ENCODE results near the gene DGLUCY.

DNA sequence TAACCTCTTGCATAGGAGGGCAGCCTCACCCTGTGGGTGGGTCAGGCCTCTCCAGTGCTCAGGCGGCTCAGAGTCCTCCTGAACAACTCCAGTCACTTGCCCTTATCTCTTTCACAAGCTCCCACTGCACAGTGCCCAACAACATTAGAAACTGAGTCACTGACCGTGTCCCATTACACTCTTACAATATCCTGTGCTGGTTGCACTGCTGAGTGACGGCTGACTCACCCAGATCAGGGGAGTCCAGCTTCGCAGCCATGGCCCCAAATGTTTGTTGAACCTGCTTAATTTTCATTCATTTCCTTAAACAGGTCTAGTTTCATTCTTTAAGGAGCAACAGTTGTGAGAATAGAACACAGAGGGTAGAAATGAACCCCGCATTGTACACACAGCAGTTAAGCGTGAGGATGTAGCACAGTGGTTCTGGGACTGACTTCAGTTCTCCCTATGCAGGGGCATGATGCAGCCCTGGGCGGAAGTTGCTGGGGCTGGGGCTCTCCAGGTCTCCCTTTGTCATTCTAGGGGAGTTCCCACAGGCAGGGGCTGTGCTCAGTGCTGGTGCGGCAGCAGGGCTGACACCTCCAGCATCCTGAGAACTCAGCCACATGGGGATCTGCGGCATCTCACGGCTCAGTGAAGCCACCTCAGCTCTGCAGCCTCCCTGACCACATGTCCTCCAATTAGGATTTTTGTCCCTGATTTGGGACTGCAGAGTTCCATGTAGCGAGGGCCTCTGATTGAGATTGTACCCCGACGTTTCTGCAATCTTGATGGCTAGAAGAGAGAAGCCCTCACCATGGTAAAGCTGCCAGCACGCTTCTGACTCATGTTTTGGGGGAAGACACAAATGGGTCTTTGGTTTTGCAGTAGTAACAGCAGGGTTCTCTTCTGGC is 114.5 kb downstream of the DGLUCY start:
- no peak for TF ChIP-seq POLR2A (IDR thresholded peaks at IDR 0.05)
- TF ChIP-seq, protein P1, sequence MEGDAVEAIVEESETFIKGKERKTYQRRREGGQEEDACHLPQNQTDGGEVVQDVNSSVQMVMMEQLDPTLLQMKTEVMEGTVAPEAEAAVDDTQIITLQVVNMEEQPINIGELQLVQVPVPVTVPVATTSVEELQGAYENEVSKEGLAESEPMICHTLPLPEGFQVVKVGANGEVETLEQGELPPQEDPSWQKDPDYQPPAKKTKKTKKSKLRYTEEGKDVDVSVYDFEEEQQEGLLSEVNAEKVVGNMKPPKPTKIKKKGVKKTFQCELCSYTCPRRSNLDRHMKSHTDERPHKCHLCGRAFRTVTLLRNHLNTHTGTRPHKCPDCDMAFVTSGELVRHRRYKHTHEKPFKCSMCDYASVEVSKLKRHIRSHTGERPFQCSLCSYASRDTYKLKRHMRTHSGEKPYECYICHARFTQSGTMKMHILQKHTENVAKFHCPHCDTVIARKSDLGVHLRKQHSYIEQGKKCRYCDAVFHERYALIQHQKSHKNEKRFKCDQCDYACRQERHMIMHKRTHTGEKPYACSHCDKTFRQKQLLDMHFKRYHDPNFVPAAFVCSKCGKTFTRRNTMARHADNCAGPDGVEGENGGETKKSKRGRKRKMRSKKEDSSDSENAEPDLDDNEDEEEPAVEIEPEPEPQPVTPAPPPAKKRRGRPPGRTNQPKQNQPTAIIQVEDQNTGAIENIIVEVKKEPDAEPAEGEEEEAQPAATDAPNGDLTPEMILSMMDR (IDR thresholded peaks at IDR 0.05) = no peak

All from ovary (tissue), 3 donors.